Karpas-422 (cell line): ENCODE results near the gene INTS11. TPM values are rescaled to one million over a fixed set of nuclear protein-coding genes. Genes with fewer than 3 reads are reported as not detected.

Experiments
- DNase-seq: peaks from one replicate; pipeline ENCODE4 v3.0.0-alpha.2; 2015
- H2AFZ ChIP-seq: fragments of 200-600 bp; sonication (generic); 2 replicates; pipeline ENCODE4 v1.6.1; 2014; ENCODE audit warnings: antibody characterized with exemption, low read length, mixed read lengths
- H3K27ac ChIP-seq: fragments of 200-600 bp; sonication (generic); 2 replicates; pipeline ENCODE4 v1.5.1; 2014; ENCODE audit warnings: mild to moderate bottlenecking, low read length, moderate library complexity
- H3K27me3 ChIP-seq: fragments of 200-600 bp; sonication (generic); 2 replicates; pipeline ENCODE4 v1.6.1; 2014; ENCODE audit warnings: low read length, mixed read lengths
- H3K36me3 ChIP-seq: fragments of 200-600 bp; sonication (generic); 2 replicates; pipeline ENCODE4 v1.6.1; 2014; ENCODE audit warnings: low read length, mixed read lengths; ENCODE audit not compliant: insufficient read depth
- H3K4me1 ChIP-seq: fragments of 200-600 bp; sonication (generic); 2 replicates; pipeline ENCODE4 v1.6.1; 2014; ENCODE audit warnings: mild to moderate bottlenecking, low read length, mixed read lengths
- H3K4me2 ChIP-seq: fragments of 200-600 bp; sonication (generic); 2 replicates; pipeline ENCODE4 v1.6.1; 2014; ENCODE audit warnings: low read length, low read depth, mild to moderate bottlenecking; ENCODE audit not compliant: poor library complexity, severe bottlenecking
- H3K4me3 ChIP-seq: fragments of 200-600 bp; sonication (generic); 2 replicates; pipeline ENCODE4 v1.5.1; 2014; ENCODE audit warnings: mild to moderate bottlenecking, antibody characterized with exemption, low read length, mixed read lengths
- H3K79me2 ChIP-seq: fragments of 200-600 bp; sonication (generic); 2 replicates; pipeline ENCODE4 v1.6.1; 2014; ENCODE audit warnings: mild to moderate bottlenecking, low read length, mixed read lengths
- H3K9ac ChIP-seq: fragments of 200-600 bp; sonication (generic); 2 replicates; pipeline ENCODE4 v1.6.0; 2014; ENCODE audit warnings: low read length
- H3K9me2 ChIP-seq: fragments of 200-600 bp; sonication (generic), shearing (Covaris generic); replicated peaks from 2 replicates; pipeline ENCODE4 v1.6.0; 2014; ENCODE audit warnings: mild to moderate bottlenecking, low read length, moderate library complexity; ENCODE audit not compliant: insufficient read depth
- H3K9me3 ChIP-seq: fragments of 300-700, 200-600 bp; sonication (generic); 2 replicates; pipeline ENCODE4 v1.6.1; 2014; ENCODE audit warnings: low read length, mixed read lengths
- H4K20me1 ChIP-seq: fragments of 200-600 bp; sonication (generic); 2 replicates; pipeline ENCODE4 v1.6.1; 2014; ENCODE audit warnings: mild to moderate bottlenecking, antibody characterized with exemption, low read length, low read depth; ENCODE audit not compliant: insufficient read depth
- total RNA-seq: library from RNA; depleted of rRNA; stranded (reverse); fragments of >200 nt; shearing (Covaris generic); gene quantifications from 2 replicates; pipeline ENCODE4 v1.2.3, GENCODE V29; 2014; ENCODE audit warnings: low replicate concordance

Gene INTS11
- total RNA-seq, 1 experiment from 2014 or later = 69.8 TPM

GRCh38 chr1:1336931-1337792, 12.7 kb upstream of the INTS11 start:
- no peak overlapping the region for H3K4me2 ChIP-seq
- no peak overlapping the region for H2AFZ ChIP-seq
- no peak overlapping the region for H3K9ac ChIP-seq

GRCh38 chr1:1336446-1336845, 12.0 kb upstream of the INTS11 start:
- H3K27me3 ChIP-seq = no peaks in the 10 kb centered on the region
- no peak overlapping the region for H3K9ac ChIP-seq
- H3K9me2 ChIP-seq = no peaks in the 10 kb centered on the region
- H3K9me3 ChIP-seq = no peaks in the 10 kb centered on the region
- H2AFZ ChIP-seq = no peak overlapping the region
- H3K27ac ChIP-seq = no peak overlapping the region
- H3K4me2 ChIP-seq = no peak overlapping the region
- no peak overlapping the region for H3K4me3 ChIP-seq
- peaks cover 31% of the 10 kb centered on the region for H3K4me1 ChIP-seq
- peaks cover 17% of the 10 kb centered on the region for H4K20me1 ChIP-seq
- no peak for DNase-seq
- peaks cover 5% of the 10 kb centered on the region; the same call in 1 of the 2 replicates for H3K36me3 ChIP-seq
- peaks cover 7% of the 10 kb centered on the region; the same call in 1 of the 2 replicates for H3K79me2 ChIP-seq

More at GRCh38 chr1:1336931-1337792, 12.7 kb upstream of the INTS11 start:
- H3K9me2 ChIP-seq = no peaks in the 10 kb centered on the region
- DNase-seq = no peak
- no peaks in the 10 kb centered on the region for H3K9me3 ChIP-seq
- peaks cover 5% of the 10 kb centered on the region for H3K36me3 ChIP-seq
- H3K27me3 ChIP-seq = no peaks in the 10 kb centered on the region
- H3K79me2 ChIP-seq = peaks cover 3% of the 10 kb centered on the region; the same call in 1 of the 2 replicates
- H4K20me1 ChIP-seq = peaks cover 17% of the 10 kb centered on the region
- H3K4me3 ChIP-seq = no peak overlapping the region
- peaks cover 24% of the 10 kb centered on the region for H3K4me1 ChIP-seq
- H3K27ac ChIP-seq = no peak overlapping the region

- Histone ChIP-seq H3K4me3 (no peak overlapping the region), H3K4me1 (peaks cover 37% of the 10 kb centered on the region), H3K36me3 (peaks cover 4% of the 10 kb centered on the region; the same call in 1 of the 2 replicates), H3K79me2 (peaks cover 10% of the 10 kb centered on the region; the same call in 1 of the 2 replicates), H3K9me2 (no peaks in the 10 kb centered on the region), H2AFZ (no peak overlapping the region), H4K20me1 (peaks cover 17% of the 10 kb centered on the region), H3K27ac (peak overlapping the region; percentile 53; the same call in 1 of the 2 replicates), H3K4me2 (no peak overlapping the region), H3K9me3 (no peaks in the 10 kb centered on the region), H3K9ac (no peak overlapping the region), H3K27me3 (no peaks in the 10 kb centered on the region)
- peak; percentile 61 for DNase-seq
Measured at GRCh38 chr1:1335792-1336248, 11.4 kb upstream of the INTS11 start.

- DNase-seq = peak; percentile 73
- Histone ChIP-seq H3K27me3 (no peaks in the 10 kb centered on the region), H3K4me3 (no peak overlapping the region), H2AFZ (no peak overlapping the region), H3K4me2 (no peak overlapping the region), H3K9me2 (no peaks in the 10 kb centered on the region), H4K20me1 (peaks cover 17% of the 10 kb centered on the region), H3K4me1 (peaks cover 42% of the 10 kb centered on the region), H3K27ac (peak overlapping the region; percentile 53), H3K9ac (no peak overlapping the region), H3K79me2 (peaks cover 10% of the 10 kb centered on the region; the same call in 1 of the 2 replicates), H3K36me3 (peaks cover 3% of the 10 kb centered on the region; the same call in 1 of the 2 replicates), H3K9me3 (no peaks in the 10 kb centered on the region)
Measured at GRCh38 chr1:1335283-1335682, 10.8 kb upstream of the INTS11 start.

- H3K27me3 ChIP-seq = no peaks in the 10 kb centered on the region
- H3K4me2 ChIP-seq = no peak overlapping the region
- H3K79me2 ChIP-seq = peaks cover 10% of the 10 kb centered on the region; the same call in 1 of the 2 replicates
- H4K20me1 ChIP-seq = peaks cover 17% of the 10 kb centered on the region
- H3K4me3 ChIP-seq = no peak overlapping the region
- peak; percentile 55 for DNase-seq
- H3K9me3 ChIP-seq = no peaks in the 10 kb centered on the region
- H3K9me2 ChIP-seq = no peaks in the 10 kb centered on the region
- H3K27ac ChIP-seq = peak overlapping the region; percentile 53
- no peak overlapping the region for H3K9ac ChIP-seq
- H3K4me1 ChIP-seq = peaks cover 47% of the 10 kb centered on the region
- peaks cover 3% of the 10 kb centered on the region; the same call in 1 of the 2 replicates for H3K36me3 ChIP-seq
- no peak overlapping the region for H2AFZ ChIP-seq
Measured at GRCh38 chr1:1334835-1335234, 10.4 kb upstream of the INTS11 start.

- Histone ChIP-seq H4K20me1 (peaks cover 17% of the 10 kb centered on the region), H3K9me3 (no peaks in the 10 kb centered on the region), H3K79me2 (peaks cover 10% of the 10 kb centered on the region; the same call in 1 of the 2 replicates), H3K9ac (no peak overlapping the region), H3K4me1 (peaks cover 58% of the 10 kb centered on the region), H3K9me2 (no peaks in the 10 kb centered on the region), H3K27ac (no peak overlapping the region), H3K36me3 (peaks cover 3% of the 10 kb centered on the region; the same call in 1 of the 2 replicates), H2AFZ (no peak overlapping the region), H3K4me2 (no peak overlapping the region), H3K27me3 (no peaks in the 10 kb centered on the region), H3K4me3 (no peak overlapping the region)
- DNase-seq = no peak
Measured at GRCh38 chr1:1333551-1334241, 9.2 kb upstream of the INTS11 start.

DNA sequence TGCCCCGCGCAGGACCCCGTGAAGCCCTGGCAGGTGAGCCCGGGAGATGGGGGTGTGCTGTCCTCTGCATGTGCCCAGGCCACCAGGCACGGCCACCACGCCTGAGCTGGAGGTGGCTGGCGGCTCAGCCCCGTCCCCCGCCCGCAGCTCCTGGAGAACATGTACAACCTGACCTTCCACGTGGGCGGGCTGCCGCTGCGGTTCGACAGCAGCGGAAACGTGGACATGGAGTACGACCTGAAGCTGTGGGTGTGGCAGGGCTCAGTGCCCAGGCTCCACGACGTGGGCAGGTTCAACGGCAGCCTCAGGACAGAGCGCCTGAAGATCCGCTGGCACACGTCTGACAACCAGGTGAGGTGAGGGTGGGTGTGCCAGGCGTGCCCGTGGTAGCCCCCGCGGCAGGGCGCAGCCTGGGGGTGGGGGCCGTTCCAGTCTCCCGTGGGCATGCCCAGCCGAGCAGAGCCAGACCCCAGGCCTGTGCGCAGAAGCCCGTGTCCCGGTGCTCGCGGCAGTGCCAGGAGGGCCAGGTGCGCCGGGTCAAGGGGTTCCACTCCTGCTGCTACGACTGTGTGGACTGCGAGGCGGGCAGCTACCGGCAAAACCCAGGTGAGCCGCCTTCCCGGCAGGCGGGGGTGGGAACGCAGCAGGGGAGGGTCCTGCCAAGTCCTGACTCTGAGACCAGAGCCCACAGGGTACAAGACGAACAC, 8.5 kb upstream of the INTS11 start:
- Histone ChIP-seq H3K36me3 (peaks cover 3% of the 10 kb centered on the region; the same call in 1 of the 2 replicates), H3K79me2 (peaks cover 10% of the 10 kb centered on the region; the same call in 1 of the 2 replicates), H4K20me1 (peaks cover 17% of the 10 kb centered on the region), H3K9ac (no peak overlapping the region), H3K4me2 (no peak overlapping the region), H3K9me3 (no peaks in the 10 kb centered on the region), H3K9me2 (no peaks in the 10 kb centered on the region), H2AFZ (no peak overlapping the region), H3K4me1 (peaks cover 66% of the 10 kb centered on the region), H3K27ac (no peak overlapping the region), H3K27me3 (no peaks in the 10 kb centered on the region), H3K4me3 (peak overlapping the region; percentile 80; the same call in 1 of the 2 replicates)
- no peak for DNase-seq
